GM12878 (cell line): ENCODE results near the gene TOMM22. TPM values are rescaled to one million over a fixed set of nuclear protein-coding genes. Genes with fewer than 3 reads are reported as not detected.

Experiments
- ATAC-seq: fragments of 200-7000 bp; cut with Tn5 transposase; 3 replicates; pipeline ENCODE4 v1.9.1; 2020; ENCODE audit warnings: mild to moderate bottlenecking, moderate library complexity
- BruUV-seq: library from RNA; stranded (reverse); fragments of 400-500 nt; replicated peaks from 2 replicates; lab custom pipeline; 2021; lab: Mats Ljungman, UMichigan
- CTCF ChIA-PET: fragments of 300-600 bp; sonication (Branson Sonifier 250); formaldehyde crosslinking; extraction: SDS; loops from one replicate; lab custom pipeline; 2021; ENCODE audit warnings: inconsistent platforms; lab: Yijun Ruan, JAX
- POLR2A ChIA-PET: fragments of 350-600 bp; formaldehyde crosslinking; extraction: SDS; loops from one replicate; lab custom pipeline; 2021; ENCODE audit warnings: inconsistent platforms; lab: Charles Lee
- RAD21 ChIA-PET: fragments of 300-600 bp; sonication (Branson Sonifier 250); formaldehyde crosslinking; loops from one replicate; lab custom pipeline; 2023; ENCODE audit warnings: antibody characterized with exemption; ENCODE audit not compliant: unreplicated experiment; lab: Charles Lee
- SMC1A ChIA-PET: fragments of 300-600 bp; sonication (Branson Sonifier 250); formaldehyde crosslinking; loops from one replicate; lab custom pipeline; 2023; ENCODE audit not compliant: unreplicated experiment, uncharacterized antibody; lab: Charles Lee
- DNase-seq: peaks from one replicate; pipeline ENCODE4 v3.0.0-alpha.2; 2011; ENCODE audit warnings: low read depth, low spot score
- FAIRE-seq: peaks from 3 replicates; lab custom pipeline; 2011; peaks lifted over from hg19 to GRCh38; lab: Jason Lieb, UNC
- H2AFZ ChIP-seq: 2 replicates; pipeline ENCODE4 v1.6.0; 2011; ENCODE audit warnings: low read depth, low read length, control low read depth; ENCODE audit not compliant: control insufficient read depth
- H3K27ac ChIP-seq: 2 replicates; pipeline ENCODE4 v1.5.1; 2011; ENCODE audit warnings: control low read depth; ENCODE audit not compliant: control insufficient read depth, insufficient read depth
- H3K27me3 ChIP-seq, 2 experiments: replicated peaks in 1 of 2; 2 replicates each; pipeline versions ENCODE4 v1.6.0 to v1.6.1; 2011; ENCODE audit warnings: low read length in 1 of 2; ENCODE audit not compliant: control insufficient read depth in 2 of 2, insufficient read depth in 2 of 2
- H3K36me3 ChIP-seq, 2 experiments: 2 replicates each; pipeline ENCODE4 v1.5.1; 2011; ENCODE audit warnings: low read length in 1 of 2; ENCODE audit not compliant: control insufficient read depth in 2 of 2, insufficient read depth in 2 of 2
- H3K4me1 ChIP-seq: 2 replicates; pipeline ENCODE4 v1.6.1; 2011; ENCODE audit warnings: mild to moderate bottlenecking, low read length, moderate library complexity, mixed read lengths; ENCODE audit not compliant: control insufficient read depth, insufficient read depth
- H3K4me2 ChIP-seq: 2 replicates; pipeline ENCODE4 v1.6.0; 2011; ENCODE audit warnings: control low read depth; ENCODE audit not compliant: control insufficient read depth, insufficient read depth
- H3K4me3 ChIP-seq: fragments of 200-600 bp; sonication (generic); 2 replicates; pipeline ENCODE4 v1.5.1; 2016
- H3K79me2 ChIP-seq: 2 replicates; pipeline ENCODE4 v1.6.0; 2011; ENCODE audit warnings: low read length; ENCODE audit not compliant: control insufficient read depth, insufficient read depth
- H3K9ac ChIP-seq: 2 replicates; pipeline ENCODE4 v1.8.0; 2011; ENCODE audit warnings: low read length, control low read depth, mixed read lengths; ENCODE audit not compliant: control insufficient read depth, insufficient read depth
- H3K9me3 ChIP-seq: replicated peaks from 3 replicates; pipeline ENCODE4 v1.5.1; 2011; ENCODE audit warnings: mild to moderate bottlenecking, low read length; ENCODE audit not compliant: control insufficient read depth, insufficient read depth
- H4K20me1 ChIP-seq: 2 replicates; pipeline ENCODE4 v1.6.0; 2011; ENCODE audit not compliant: control insufficient read depth, insufficient read depth
- CBX5 ChIP-seq: sonication (generic); IDR thresholded peaks from 2 replicates; pipeline ENCODE4 v1.6.1; 2016; ENCODE audit warnings: low read depth, moderate library complexity, mild to moderate bottlenecking, inconsistent platforms
- CREB1 ChIP-seq: IDR thresholded peaks from 2 replicates; pipeline ENCODE4 v1.6.1; 2012; ENCODE audit warnings: low read depth, mild to moderate bottlenecking, inconsistent platforms
- EZH2 ChIP-seq: IDR thresholded peaks from 2 replicates; pipeline ENCODE4 v1.6.1; 2012; ENCODE audit warnings: low read depth, mild to moderate bottlenecking, control low read depth, inconsistent platforms, low read length, borderline replicate concordance; ENCODE audit not compliant: control insufficient read depth
- GATAD2B ChIP-seq: fragments of 450-650 bp; conservative IDR thresholded peaks from 2 replicates; pipeline ENCODE4 v1.6.1; 2017; ENCODE audit warnings: low read depth, mild to moderate bottlenecking, moderate library complexity
- NKRF ChIP-seq: fragments of 450-650 bp; conservative IDR thresholded peaks from 2 replicates; pipeline ENCODE4 v1.6.1; 2017; ENCODE audit warnings: mild to moderate bottlenecking, moderate library complexity
- RBBP5 ChIP-seq: fragments of 200-600 bp; sonication (generic); conservative IDR thresholded peaks from 2 replicates; pipeline ENCODE4 v1.6.1; 2016
- TCF12 ChIP-seq: IDR thresholded peaks from 2 replicates; pipeline ENCODE4 v1.6.1; 2011; ENCODE audit warnings: low read depth, mild to moderate bottlenecking, low read length
- WGBS: methylation state at CpG from one replicate; pipeline ENCODE4 v1.1.6; 2016; ENCODE audit warnings: low lambda C conversion rate; ENCODE audit not compliant: insufficient replicate concordance, insufficient coverage; ENCODE audit errors: missing lambda C conversion rate; 5-methylcytosine and 5-hydroxymethylcytosine counted together
- in situ Hi-C: fragments of 300-500 bp; cut with MboI; formaldehyde crosslinking; loops from 9 replicates; pipeline ENCODE4 v1.14.3; 2018; ENCODE audit warnings: mixed read lengths
- intact Hi-C: fragments of 100-400 bp; cut with micrococcal nuclease; formaldehyde crosslinking; loops from one replicate; pipeline ENCODE4 v1.14.2; 2022; ENCODE audit not compliant: unreplicated experiment
- polyA plus RNA-seq, 11 experiments: library from polyadenylated mRNA; depleted of rRNA in 4 of 11; unstranded in 6 of 11; stranded (reverse) in 5 of 11; fragments of >200 nt; fragmentation: Nextera tagmentation in 4 of 11; fragmentation: Illumina TruSeq in 1 of 11; extraction: Ambion mirVana in 4 of 11; extraction: Trizol in 1 of 11; gene quantifications; 1 replicate in 1 of 11; 2 replicates in 10 of 11; pipeline versions ENCODE4 v1.2.1 to v1.2.3, GENCODE V29; 2011 to 2016; ENCODE audit warnings: inconsistent platforms in 2 of 11, missing spikeins in 2 of 11, low read depth in 1 of 11
- total RNA-seq, 4 experiments: library from RNA; depleted of rRNA in 3 of 4; stranded (reverse); fragments of >200 nt in 3 of 4; fragmentation: Illumina TruSeq in 1 of 4; extraction: Trizol in 1 of 4; gene quantifications; 2 replicates each; pipeline versions ENCODE4 v1.2.1 to v1.2.3, GENCODE V29; 2013 to 2021
- TF ChIP-seq, protein P1 (sequence below): fragments of 450-650 bp; IDR thresholded peaks from 2 replicates; pipeline ENCODE4 v1.6.1; 2018; ENCODE audit warnings: mild to moderate bottlenecking, low read depth, moderate library complexity; ENCODE audit not compliant: partially characterized antibody

TOMM22 gene
- total and polyA plus RNA-seq, 10 of the 15 experiments (the other 5 are each of a cell fraction or from before 2014, with no cell fraction given): 37.6 to 197 (median 94.9) TPM

DNA sequence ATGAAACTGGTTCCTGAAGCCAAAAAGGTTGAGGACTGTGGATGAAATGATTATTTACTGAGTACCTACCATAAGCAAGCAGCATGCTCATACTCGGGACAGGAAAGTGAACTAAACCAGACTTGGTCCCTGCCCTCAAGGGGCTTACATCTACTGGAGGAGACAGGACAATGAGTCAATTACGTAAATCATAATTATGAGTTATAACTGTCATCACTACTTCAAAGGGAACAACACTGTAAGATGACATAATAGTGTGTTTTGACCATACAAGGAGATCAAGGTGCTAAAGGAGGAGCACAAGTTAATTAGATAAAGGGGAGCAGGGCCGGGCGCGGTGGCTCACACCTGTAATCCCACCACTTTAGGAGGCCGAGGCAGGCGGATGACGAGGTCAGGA is 28.0 kb upstream of the TOMM22 start (continued):
- TF ChIP-seq, protein P1, sequence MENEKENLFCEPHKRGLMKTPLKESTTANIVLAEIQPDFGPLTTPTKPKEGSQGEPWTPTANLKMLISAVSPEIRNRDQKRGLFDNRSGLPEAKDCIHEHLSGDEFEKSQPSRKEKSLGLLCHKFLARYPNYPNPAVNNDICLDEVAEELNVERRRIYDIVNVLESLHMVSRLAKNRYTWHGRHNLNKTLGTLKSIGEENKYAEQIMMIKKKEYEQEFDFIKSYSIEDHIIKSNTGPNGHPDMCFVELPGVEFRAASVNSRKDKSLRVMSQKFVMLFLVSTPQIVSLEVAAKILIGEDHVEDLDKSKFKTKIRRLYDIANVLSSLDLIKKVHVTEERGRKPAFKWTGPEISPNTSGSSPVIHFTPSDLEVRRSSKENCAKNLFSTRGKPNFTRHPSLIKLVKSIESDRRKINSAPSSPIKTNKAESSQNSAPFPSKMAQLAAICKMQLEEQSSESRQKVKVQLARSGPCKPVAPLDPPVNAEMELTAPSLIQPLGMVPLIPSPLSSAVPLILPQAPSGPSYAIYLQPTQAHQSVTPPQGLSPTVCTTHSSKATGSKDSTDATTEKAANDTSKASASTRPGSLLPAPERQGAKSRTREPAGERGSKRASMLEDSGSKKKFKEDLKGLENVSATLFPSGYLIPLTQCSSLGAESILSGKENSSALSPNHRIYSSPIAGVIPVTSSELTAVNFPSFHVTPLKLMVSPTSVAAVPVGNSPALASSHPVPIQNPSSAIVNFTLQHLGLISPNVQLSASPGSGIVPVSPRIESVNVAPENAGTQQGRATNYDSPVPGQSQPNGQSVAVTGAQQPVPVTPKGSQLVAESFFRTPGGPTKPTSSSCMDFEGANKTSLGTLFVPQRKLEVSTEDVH: no peak
- no peak for TF ChIP-seq RBBP5
- TF ChIP-seq EZH2: no peak
- TF ChIP-seq CREB1: no peak
- TF ChIP-seq TCF12: no peak

- Histone ChIP-seq H3K4me3 (peak overlapping the region; percentile 86), H3K4me2 (peak overlapping the region; percentile 97), H3K79me2 (peaks cover 11% of the 10 kb centered on the region), H3K27me3 (no peaks in the 10 kb centered on the region), H3K9me3 (no peaks in the 10 kb centered on the region), H4K20me1 (no peaks in the 10 kb centered on the region), H3K36me3 (no peaks in the 10 kb centered on the region), H3K9ac (peak overlapping the region; percentile 96), H3K27ac (no peak overlapping the region), H3K4me1 (peaks cover 5% of the 10 kb centered on the region), H2AFZ (peak overlapping the region; percentile 100)
- in situ Hi-C loops: no loop called here
- intact Hi-C loops: loop anchor here (1.0 kb wide), 1 partner anchor 26 kb away; the partner anchor contains the start of gene TOMM22
- ChIA-PET SMC1A (no interaction called here), CTCF (no interaction called here), RAD21 (no interaction called here), POLR2A (interaction anchor here (0.7 kb wide), 1 partner anchor 970 kb away, joined by 3 read pairs; no protein-coding TSS in a partner anchor)
- WGBS: 14% methylated on average over 22 of the region's 22 CpGs
- FAIRE-seq (no peak), ATAC-seq (no peak; the same call in 2 of the 3 replicates), DNase-seq (no peak)
- TF ChIP-seq GATAD2B: peak; percentile 39; the same call in 1 of the 2 replicates
- TF ChIP-seq CBX5: no peak
- 0 out of 2 replicates have a peak, but pooled peaks have one; percentile 49 for TF ChIP-seq NKRF
- no TSS peak for BruUV-seq
Observed at GRCh38 chr22:38655519-38656255, 26.1 kb upstream of the TOMM22 start.
